HUDEP-2 (cell line): ENCODE data around the gene ASPHD2.

Experiments
- DNase-seq, 76 experiments: peaks; one replicate each; lab custom pipeline; 2025; ENCODE audit not compliant: unreplicated experiment in 76 of 76; lab: John Stamatoyannopoulos, UW

Gene ASPHD2

DNA sequence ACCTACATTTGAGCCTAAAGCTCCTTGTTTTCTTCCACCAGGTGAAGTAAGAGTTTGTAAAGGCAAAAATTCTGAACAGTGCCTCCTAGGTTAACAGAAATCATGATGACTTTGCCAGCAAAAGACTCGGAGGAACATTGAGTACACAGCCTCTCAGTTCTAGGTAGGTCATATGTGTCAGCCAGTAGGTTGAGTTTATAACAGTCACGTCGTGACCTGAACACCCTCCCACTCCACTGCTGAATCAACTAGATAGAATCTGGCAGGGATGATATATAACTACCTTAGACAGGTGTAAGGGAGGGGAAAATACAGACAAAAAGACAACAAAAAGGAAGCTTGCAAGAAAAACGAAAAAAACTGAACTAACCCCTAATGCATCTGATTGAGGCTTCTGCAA, 12.8 kb upstream of the ASPHD2 start:
- DNase-seq, result no peak

DNA sequence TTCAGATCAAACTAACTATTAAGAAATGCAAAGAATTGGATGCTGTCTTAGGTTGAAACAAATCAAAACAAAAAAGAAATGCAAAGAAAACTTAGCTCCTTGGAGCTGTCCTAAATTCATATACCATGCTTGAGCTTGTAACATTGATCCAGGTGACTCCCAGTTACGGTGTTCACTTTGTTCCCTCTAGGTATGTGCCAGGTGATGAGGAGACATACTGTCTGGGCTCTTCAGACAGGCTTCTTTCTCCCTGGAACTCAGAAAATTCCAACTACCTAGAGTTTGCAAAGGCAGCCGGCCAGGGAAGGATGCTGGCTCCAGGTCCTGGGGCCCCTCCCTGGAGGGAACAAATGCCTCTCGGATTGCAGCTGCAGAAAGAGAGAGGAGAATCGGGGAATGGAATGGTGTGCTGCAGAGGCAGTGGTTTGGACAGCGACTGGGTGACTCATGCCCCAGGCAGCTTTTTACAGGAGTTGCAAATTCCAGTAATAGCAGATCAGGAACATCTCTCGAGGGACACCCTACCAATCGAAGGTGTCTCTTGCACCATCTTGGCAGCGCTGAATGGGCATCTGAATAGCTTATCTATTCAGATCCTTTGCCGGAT, 12.3 kb upstream of the ASPHD2 start:
- DNase-seq, result no peak

DNA sequence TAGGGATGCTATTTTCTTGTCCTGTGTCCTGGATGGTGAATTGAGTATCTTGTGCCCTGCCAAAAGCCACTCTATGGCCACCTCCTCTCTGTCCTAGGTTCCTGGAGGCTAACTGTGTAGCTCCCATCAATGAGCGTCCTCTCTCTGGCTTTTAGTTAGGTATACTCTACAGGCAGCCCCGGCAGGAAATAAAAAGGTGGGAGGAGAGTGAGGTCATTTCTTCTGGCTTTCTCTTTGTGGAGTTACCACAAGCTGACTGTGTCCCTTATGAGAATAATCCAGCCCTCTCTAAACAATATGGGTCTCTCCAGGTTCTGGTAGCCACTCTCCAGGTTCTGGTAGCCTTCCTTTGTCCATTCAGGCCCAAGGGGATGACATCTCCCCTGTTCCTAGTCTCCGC, 11.7 kb upstream of the ASPHD2 start:
- DNase-seq, result no peak

DNA sequence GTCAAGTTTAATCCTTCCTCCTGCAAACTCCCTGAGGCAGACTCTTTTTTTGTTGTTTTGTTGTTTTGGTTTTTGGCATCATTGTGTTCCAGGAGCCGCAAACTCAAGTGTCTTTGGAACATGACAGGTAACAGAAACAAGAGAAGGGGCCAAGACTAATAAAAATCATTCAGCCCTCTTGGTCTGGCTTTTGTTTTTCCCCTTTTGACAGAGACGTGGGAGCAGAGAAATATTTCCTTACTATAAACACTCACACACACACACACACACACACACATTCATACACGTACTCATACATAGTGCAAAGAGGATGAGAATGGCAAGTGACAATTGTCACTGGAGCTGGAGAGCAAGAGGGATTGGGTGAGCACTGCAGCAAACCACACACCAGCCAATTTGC, 10.4 kb upstream of the ASPHD2 start:
- no peak for DNase-seq

DNA sequence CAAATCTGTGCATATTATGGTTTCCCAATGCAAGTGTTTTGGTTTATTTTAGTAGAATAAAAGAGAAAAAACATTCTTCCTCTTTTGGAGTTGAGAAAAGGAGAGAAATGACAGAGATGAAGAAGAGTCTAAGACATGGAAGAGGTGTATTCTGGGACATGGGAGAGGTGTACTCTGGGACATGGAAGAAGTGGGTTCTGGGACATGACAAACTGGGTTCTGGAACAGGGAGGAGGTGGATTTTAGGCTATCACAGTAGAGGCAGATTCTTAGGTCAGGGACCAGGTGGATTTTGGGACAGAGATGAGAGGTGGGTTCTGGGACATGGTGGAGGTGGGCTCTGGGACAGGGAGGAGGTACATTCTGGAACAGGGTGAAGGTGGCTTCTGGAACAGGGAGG, 2.1 kb upstream of the ASPHD2 start:
- DNase-seq, result no peak

DNA sequence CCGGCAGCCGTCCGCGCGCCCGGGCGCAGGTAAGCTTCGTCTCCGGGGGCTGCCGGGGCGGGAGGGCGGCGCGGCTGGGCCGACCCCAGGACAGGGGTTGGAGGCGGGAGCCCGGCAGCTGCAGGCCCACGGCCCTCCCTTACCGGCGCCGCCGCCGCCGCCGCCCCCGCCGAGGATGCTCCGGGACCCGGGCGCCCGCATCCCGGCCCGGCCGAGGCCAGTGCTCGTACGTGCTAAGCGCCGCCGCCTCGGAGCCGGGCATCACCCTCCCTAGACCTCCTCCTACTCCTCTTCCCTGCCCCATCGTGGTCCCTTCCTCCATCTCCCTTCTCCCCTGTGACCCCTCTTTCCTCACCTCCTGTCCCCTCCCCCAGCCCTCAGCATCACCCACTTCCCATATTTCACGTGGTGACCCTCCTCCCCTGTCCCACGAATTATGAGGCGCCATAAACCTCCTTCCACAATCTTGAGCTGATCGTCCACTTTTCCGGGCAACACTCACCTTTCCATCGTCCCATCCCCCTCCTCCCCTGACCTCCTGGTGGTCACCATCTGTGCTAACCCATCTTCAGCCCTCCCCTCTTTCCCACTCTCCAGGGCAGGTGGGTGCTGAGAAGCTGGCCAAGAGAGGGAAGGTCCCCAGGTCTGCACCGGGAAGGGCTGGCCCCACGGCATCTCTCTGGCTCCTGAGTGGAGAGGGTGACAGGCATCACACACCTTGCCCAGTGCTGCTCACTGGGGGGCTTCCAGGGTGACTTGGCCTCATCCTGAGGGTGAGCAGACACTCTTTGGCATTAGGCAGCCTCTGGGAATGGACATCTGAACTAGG, 612 bp downstream of the ASPHD2 start:
- DNase-seq, result no peak

DNA sequence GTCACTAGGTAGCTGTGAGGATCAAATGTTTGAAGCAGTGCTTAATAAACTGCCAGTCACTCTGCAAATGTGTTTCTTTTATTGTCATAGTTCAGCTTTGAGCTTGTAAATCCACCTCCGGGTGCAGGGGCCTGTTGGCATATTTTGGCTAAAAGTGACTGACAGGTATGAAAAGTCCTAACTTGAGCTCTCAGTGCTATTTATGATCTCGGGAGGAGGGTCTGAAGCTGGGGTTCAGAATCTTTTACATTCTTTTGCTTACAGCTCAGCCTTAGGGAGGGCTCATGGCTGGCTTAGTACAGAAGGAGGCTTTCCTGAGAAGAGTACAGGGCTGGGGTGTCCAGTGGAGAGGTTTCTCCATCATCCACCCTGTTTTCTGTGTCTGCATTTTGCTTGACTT, 1.5 kb downstream of the ASPHD2 start:
- DNase-seq, result no peak

DNA sequence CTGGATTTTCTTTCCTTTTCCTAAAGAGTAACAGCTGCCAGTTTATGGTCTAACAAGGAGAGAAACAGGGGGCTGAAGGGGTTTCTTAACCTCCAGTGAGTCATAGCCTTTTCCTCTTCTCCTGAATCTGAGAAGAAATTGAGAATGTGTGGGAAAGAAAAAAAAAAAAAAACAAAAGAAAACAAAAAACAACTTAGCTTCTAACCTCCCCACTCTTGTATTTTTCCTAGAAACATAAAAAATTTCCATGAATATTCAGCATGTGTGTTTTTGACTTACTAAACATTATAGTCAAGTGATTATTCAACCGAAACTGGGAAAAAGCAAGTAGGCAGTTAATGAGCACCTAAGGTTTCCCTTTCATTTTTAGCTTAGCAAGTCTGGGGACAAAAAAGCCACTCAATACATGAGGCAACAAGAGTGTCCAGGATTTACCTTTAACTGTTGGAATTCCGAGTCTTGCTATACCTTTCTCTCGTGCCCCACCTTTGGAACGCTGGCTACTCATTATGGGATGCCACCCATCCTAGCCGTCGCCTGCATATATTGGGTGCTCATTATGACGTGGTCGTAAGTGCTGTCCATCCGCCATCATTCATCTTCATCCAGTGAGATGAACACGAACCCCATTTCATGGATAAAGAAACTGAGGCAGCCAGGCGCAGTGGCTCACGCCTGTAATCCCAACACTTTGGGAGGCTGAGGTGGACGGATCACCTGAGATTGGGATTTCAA, 2.4 kb downstream of the ASPHD2 start:
- DNase-seq, result no peak

DNA sequence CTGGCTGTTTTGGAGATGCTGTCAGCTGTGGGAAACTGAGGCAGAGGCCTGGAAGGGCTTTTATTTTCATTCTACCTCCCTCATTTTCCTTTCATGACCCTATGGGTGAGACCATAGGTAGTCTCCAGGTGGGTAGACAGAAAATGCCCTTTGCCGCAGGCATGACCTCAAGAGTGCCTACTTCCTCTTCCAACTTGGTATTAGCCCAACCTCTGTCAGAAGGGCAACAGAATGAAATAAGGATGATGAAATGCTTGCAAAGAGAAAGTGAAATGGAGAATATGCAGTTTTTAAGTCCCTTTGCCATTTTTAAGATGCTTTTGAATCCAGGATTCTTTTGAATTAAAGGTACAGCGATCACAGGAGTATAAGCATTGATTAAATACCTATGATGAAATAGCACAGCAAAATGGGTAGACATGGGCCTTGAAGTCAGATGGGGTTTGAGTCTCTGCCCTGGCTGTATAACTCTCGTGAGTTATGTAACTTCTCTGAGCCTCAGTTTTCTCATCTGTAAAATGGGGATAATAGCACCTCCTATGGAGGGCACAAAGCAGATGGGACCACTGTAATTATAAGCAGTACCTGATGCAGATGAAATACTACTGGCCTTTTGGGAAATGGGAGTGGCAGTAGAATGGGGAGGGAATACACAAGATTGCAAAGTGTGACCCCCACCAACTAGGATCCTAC, 3.7 kb downstream of the ASPHD2 start:
- DNase-seq, result no peak

DNA sequence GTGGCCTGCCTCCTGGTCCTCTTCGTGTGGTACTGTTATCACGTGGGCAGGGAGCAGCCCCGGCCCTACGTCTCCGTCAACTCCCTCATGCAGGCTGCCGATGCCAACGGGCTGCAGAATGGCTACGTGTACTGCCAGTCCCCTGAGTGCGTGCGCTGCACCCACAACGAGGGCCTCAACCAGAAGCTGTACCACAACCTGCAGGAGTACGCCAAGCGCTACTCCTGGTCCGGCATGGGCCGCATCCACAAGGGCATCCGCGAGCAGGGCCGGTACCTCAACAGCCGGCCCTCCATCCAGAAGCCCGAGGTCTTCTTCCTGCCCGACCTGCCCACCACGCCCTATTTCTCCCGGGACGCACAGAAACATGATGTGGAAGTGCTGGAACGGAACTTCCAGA, 4.7 kb downstream of the ASPHD2 start:
- no peak for DNase-seq

DNA sequence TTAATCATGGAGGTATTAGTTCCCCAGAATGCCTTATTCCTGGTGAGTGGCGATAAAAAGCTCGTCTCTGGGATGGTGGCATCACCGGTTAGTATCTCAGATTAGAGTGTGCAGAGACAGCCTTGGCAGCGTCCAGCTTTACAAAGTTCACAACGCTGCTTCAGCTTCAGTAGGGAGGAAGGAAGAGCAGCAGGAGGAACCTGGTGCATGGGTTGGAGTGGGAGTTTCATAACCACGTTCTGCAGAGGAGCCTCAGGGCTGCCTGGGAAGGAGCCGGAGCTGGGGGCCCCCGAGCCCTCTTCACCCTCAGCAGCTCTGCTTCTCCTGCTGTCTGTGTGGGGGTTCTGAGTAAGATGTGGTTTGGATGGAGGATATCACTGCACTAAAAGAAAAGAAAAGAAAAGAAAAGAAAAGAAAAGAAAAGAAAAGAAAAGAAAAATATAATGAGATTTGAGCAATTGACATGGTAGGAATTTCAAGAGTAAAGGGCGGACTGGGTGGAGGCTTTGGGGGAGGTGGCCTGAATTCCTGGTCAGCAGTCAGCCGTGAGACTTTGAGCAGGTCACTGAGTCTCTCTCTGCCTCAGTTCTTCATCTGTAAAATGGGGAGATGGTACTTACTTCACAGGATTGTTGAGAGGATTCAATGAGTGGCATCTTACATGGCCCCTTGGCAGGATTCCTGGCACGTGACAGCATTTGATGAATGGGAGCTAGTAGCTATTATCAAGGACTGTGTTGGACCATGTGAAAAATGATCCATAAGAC, 6.5 kb downstream of the ASPHD2 start:
- DNase-seq, result no peak

DNA sequence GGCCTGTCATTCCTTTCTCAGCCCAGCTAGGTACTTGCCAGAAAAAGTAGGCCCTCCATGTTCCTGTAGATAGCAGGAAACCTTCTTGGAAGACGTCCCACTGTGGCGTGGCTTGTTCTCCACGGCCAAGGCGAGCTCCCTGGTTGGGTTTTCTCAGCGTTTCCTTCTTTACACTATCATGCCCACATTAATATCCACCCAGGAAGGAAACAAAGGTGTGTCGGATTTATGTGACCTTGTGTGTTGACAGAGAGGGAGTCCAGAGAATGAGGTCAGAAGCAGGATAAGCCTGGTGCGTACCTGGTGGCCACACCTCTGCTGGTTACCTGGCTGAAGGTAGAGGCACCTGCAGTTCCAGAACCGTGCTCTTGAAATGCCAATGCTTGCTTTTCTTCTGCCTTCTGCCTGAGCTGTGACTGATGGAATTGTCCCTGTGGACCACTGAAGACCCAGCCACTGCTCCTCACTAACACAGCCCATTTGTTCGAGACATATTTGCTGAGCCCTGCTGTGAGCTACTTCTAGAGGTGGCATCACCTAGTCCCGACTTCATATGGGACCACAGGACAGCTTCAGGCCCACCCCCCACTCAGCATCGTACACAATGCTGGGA, 7.9 kb downstream of the ASPHD2 start:
- no peak for DNase-seq

DNA sequence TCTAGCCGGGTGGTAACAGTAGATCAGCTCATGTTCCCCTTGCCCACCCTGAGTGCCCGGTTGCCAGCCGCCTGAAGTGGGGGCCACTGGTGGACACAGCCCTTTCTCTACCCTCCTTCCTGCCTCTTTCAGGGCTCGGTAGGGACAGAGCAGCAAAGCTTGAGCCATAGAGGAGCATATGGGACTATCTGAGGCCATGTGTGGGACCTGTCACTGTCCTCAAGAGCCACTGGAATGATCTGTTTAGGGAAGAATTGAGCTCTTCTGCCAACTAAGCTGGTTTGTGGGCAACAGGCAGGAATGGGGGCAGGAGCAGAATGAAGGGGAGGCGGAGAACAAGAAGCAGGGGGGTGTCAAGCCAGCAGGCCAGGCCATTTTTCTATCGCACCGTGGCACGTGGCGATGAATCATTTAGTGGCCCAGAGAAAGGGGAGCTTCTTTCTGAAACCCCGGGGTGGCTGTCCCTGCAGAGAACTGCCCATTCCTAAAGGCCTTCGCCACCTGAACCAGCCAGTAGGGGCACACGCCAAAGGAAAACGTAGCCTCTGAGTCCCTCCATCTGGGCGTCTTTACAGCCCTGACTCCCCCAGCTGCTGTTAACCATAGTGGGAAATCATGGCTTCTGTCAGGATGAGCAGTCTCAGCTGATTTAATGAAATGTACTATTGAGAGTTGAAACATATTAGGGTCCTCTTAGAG, 8.8 kb downstream of the ASPHD2 start:
- DNase-seq, result no peak

DNA sequence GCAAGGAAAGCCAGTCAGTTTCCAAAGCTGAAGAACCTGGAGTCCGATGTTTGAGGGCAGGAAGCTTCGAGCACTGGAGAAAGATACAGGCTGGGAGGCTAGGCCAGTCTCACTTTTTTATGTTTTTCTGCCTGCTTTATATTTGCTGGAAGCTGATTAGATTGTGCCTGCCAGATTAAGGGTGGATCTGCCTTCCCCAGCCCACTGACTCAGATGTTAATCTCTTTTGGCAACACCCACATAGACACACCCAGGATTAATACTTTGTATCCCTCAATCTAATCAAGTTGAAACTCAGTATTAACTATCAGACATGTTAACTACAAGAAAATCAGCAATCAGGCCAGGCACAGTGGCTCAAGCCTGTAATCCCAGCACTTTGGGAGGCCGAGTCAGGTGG, 9.7 kb downstream of the ASPHD2 start:
- DNase-seq, result peak in 3 of 76 experiments; percentile 16 to 39 (median 17)

DNA sequence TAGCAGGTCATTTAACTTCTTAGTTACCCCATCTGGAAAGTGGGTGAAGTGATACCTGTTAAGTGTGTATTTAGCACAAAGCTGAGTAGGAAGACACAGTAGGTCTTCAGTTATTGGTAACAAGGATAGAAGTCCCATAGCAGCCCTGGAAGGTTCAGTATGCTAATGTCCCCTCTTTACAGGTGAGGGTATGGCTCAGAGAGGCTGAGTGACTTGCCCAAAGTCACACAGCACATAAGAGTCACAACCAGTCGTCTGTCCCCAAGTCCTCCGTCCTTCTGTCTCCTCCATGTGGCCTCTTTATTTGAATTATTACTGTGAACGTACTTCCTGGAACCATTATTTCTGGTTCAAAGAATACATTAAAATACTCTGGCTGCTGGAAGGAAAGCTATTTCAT, 10.5 kb downstream of the ASPHD2 start:
- no peak for DNase-seq

DNA sequence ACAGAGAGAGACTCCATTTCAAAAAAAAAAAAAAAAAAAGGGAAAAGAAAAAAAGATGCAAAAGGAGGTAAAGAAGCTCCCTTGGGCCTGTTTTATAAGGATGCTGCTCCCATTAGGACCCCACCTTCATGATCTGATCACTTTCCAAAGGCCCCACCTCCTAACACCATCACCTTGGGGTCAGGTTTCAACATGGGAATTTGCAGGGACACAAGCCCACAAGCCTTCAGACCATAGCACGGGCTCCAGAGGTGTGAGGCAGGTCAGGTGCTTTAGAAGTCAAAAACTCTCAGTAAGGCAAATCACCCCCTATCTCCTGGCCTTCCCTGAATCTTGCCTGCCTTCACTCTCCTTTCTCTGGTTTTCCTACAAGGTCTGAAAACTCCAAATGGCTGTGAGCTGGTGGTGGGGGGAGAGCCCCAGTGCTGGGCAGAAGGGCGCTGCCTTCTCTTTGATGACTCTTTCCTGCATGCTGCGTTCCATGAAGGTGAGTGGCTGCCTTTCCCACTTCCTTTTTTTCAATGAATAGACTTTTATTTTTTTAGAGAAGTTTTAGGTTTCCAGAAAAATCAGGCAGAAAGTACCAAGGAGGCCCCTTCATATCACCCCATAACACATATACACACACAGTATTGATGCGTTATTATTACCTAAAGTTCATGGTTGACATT, 13.2 kb downstream of the ASPHD2 start:
- no peak for DNase-seq

DNA sequence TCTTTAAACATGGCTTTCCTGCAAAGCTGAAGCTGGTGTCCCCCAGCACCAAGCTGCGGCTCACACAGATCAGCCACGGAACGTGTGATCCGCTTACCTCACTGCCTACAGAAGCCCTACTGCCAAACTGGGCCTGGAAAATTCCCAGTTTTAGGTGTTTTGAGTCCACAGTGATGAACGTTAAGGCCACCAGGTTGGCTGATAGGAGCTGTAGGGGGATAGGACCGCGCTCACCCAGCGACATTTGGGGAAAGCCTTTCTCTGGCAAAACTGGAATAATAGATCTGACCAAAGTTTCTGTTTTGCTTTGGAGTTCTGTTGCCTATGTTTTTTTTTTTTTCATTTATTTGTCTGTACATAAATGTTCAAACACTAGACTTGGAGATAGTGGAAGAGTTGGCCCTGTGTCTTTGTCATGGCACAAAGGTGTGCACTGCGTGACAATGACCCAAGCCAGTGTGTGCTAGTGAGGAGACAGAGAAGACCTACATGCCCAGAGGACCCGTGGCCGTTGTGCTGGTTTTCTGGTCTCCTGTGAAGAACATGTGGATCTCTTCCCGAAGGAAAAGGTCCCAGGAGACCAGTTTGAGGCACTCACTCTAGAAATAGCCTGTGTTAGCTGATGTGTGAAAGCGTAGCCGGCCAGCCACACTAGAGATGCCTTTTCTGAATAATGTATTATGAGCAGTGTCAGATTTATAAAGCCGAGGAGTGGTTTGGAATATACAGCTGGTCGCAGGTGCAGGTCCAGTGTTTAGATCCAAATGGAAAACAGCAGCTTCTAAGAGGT, 15.0 kb downstream of the ASPHD2 start:
- no peak for DNase-seq

DNA sequence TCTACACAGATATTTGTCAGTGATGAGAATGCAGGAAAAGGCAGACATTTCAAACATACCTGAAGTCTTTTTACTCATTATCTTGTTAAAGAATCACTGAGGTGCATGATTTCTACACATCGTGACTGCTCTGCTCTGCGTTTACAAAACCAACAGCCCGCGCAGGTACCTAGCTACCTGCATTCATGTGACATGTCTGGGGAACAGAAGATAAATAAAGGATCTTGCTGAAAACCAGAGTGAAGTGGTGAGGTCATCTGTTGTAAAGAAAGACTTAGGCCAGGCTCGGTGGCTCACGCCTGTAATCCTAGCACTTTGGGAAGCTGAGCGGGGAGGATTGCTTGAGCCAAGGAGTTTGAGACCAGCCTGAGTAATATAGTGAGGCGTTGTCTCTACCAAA, 15.7 kb downstream of the ASPHD2 start:
- no peak for DNase-seq
